Measurements from ENCODE around the gene FANCC.

Gene FANCC

DNA sequence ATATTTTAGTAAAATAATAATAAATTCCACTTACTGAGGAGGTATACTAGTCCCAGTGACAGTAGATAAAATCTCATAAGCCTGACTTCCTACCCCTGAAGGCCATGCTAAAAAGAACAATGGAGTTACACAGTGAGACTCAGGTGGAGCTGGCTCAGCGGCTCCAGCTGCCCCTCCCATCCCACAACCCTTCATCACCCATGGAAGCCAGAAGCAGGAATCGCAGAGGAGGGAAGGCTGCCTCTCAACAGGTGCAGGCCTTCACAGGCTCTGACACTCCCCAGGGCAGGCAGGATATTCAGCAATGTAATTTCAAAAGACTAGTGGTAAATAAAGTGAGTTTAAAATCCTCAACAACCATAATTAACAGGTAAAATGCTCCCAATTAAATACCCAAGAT, 67.5 kb downstream of the FANCC start:
- Histone ChIP-seq H3K27ac (ENCODE audit: low read length) (no peak overlapping the region), H3K4me1 (ENCODE audit: insufficient read depth, low read length) (no peaks in the 10 kb centered on the region), H2AFZ (ENCODE audit: low read depth, low read length) (no peak overlapping the region), H3K4me2 (ENCODE audit: insufficient read depth, low read length) (no peak overlapping the region), H3K9ac (ENCODE audit: low read depth, low read length) (no peak overlapping the region), H3K27me3 (ENCODE audit: insufficient read depth, low read length, poor library complexity) (no peaks in the 10 kb centered on the region), H3K36me3 (ENCODE audit: insufficient read depth, low read length) (peaks cover 17% of the 10 kb centered on the region; the same call in 1 of the 2 replicates), H4K20me1 (ENCODE audit: insufficient read depth, low read length) (no peaks in the 10 kb centered on the region), H3K9me3 (ENCODE audit: insufficient read depth, low read length, severe bottlenecking) (no peaks in the 10 kb centered on the region), H3K4me3 (ENCODE audit: low read depth in 1 of 2, low read length in 2 of 2) (no peak overlapping the region), H3K79me2 (ENCODE audit: insufficient read depth, low read length) (no peaks in the 10 kb centered on the region)
- ATAC-seq (ENCODE audit: insufficient read depth, low read depth) (no peak), DNase-seq (no peak)
- TF ChIP-seq, protein P1, sequence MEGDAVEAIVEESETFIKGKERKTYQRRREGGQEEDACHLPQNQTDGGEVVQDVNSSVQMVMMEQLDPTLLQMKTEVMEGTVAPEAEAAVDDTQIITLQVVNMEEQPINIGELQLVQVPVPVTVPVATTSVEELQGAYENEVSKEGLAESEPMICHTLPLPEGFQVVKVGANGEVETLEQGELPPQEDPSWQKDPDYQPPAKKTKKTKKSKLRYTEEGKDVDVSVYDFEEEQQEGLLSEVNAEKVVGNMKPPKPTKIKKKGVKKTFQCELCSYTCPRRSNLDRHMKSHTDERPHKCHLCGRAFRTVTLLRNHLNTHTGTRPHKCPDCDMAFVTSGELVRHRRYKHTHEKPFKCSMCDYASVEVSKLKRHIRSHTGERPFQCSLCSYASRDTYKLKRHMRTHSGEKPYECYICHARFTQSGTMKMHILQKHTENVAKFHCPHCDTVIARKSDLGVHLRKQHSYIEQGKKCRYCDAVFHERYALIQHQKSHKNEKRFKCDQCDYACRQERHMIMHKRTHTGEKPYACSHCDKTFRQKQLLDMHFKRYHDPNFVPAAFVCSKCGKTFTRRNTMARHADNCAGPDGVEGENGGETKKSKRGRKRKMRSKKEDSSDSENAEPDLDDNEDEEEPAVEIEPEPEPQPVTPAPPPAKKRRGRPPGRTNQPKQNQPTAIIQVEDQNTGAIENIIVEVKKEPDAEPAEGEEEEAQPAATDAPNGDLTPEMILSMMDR (IDR thresholded peaks at IDR 0.05; ENCODE audit: borderline replicate concordance, extremely low read depth, low read length, poor library complexity, severe bottlenecking): no peak
- no peak for TF ChIP-seq EZH2 (IDR thresholded peaks at IDR 0.05; ENCODE audit: borderline replicate concordance, low read depth, low read length, severe bottlenecking)

DNA sequence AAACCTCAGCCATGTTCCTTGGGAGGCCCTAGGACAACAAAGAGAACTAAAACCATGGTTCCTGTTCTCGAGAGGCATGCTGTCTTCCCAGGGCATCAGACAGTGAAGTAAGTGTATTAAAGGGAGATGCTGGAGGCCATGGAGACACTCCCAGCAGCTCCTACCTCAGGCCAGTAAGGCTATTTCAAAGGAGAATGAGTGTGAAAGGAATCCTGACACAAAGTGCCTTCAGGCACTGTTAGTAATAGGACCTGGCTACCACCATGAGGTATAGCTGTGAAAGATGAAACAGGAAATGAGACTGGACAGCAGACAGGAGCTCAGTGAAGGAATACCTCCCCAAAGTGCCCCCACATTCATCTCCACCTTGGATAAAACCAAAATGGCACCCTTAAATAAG, 71.0 kb downstream of the FANCC start:
- H3K36me3 ChIP-seq (ENCODE audit: insufficient read depth, low read length): peaks cover 17% of the 10 kb centered on the region; the same call in 1 of the 2 replicates
- H3K9ac ChIP-seq (ENCODE audit: low read depth, low read length): no peak overlapping the region
- TF ChIP-seq, protein P1 (IDR thresholded peaks at IDR 0.05; ENCODE audit: borderline replicate concordance, extremely low read depth, low read length, poor library complexity, severe bottlenecking): no peak
- TF ChIP-seq EZH2 (IDR thresholded peaks at IDR 0.05; ENCODE audit: borderline replicate concordance, low read depth, low read length, severe bottlenecking): no peak
- no peak for ATAC-seq (ENCODE audit: insufficient read depth, low read depth)
- no peaks in the 10 kb centered on the region for H3K9me3 ChIP-seq (ENCODE audit: insufficient read depth, low read length, severe bottlenecking)
- H4K20me1 ChIP-seq (ENCODE audit: insufficient read depth, low read length): no peaks in the 10 kb centered on the region
- H3K4me1 ChIP-seq (ENCODE audit: insufficient read depth, low read length): no peaks in the 10 kb centered on the region
- H3K27me3 ChIP-seq (ENCODE audit: insufficient read depth, low read length, poor library complexity): no peaks in the 10 kb centered on the region
- H3K27ac ChIP-seq (ENCODE audit: low read length): no peak overlapping the region
- H2AFZ ChIP-seq (ENCODE audit: low read depth, low read length): no peak overlapping the region
- H3K4me3 ChIP-seq (ENCODE audit: low read depth in 1 of 2, low read length in 2 of 2): no peak overlapping the region
- H3K4me2 ChIP-seq (ENCODE audit: insufficient read depth, low read length): no peak overlapping the region
- DNase-seq: no peak
- H3K79me2 ChIP-seq (ENCODE audit: insufficient read depth, low read length): no peaks in the 10 kb centered on the region

DNA sequence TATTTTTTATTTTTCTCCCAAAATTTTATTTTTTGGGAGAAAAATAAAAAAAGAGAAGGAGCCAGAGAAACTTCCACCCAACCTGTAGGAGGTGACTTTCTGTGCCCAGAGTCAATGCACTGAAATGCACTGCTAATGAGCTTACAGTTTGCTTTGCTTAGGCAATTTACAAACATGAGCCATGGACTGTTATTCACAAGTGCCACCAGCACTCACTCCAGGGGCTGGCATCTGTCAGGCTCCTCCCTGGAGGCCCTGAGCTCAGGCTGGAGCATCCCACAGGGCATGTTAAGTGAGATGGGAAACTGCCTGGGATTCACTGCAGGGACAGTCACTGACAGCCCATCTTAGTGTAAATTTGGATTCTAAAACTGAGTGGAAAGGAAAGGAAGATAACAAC, 74.9 kb downstream of the FANCC start:
- H3K36me3 ChIP-seq (ENCODE audit: insufficient read depth, low read length): peaks cover 17% of the 10 kb centered on the region; the same call in 1 of the 2 replicates
- H3K9ac ChIP-seq (ENCODE audit: low read depth, low read length): no peak overlapping the region
- ATAC-seq (ENCODE audit: insufficient read depth, low read depth): no peak
- no peaks in the 10 kb centered on the region for H4K20me1 ChIP-seq (ENCODE audit: insufficient read depth, low read length)
- H3K4me1 ChIP-seq (ENCODE audit: insufficient read depth, low read length): no peaks in the 10 kb centered on the region
- no peak overlapping the region for H3K4me2 ChIP-seq (ENCODE audit: insufficient read depth, low read length)
- H3K27me3 ChIP-seq (ENCODE audit: insufficient read depth, low read length, poor library complexity): no peaks in the 10 kb centered on the region
- TF ChIP-seq, protein P1 (IDR thresholded peaks at IDR 0.05; ENCODE audit: borderline replicate concordance, extremely low read depth, low read length, poor library complexity, severe bottlenecking): no peak
- TF ChIP-seq EZH2 (IDR thresholded peaks at IDR 0.05; ENCODE audit: borderline replicate concordance, low read depth, low read length, severe bottlenecking): no peak
- no peak overlapping the region for H3K27ac ChIP-seq (ENCODE audit: low read length)
- H2AFZ ChIP-seq (ENCODE audit: low read depth, low read length): no peak overlapping the region
- H3K4me3 ChIP-seq (ENCODE audit: low read depth in 1 of 2, low read length in 2 of 2): no peak overlapping the region
- no peaks in the 10 kb centered on the region for H3K9me3 ChIP-seq (ENCODE audit: insufficient read depth, low read length, severe bottlenecking)
- H3K79me2 ChIP-seq (ENCODE audit: insufficient read depth, low read length): no peaks in the 10 kb centered on the region
- DNase-seq: no peak

DNA sequence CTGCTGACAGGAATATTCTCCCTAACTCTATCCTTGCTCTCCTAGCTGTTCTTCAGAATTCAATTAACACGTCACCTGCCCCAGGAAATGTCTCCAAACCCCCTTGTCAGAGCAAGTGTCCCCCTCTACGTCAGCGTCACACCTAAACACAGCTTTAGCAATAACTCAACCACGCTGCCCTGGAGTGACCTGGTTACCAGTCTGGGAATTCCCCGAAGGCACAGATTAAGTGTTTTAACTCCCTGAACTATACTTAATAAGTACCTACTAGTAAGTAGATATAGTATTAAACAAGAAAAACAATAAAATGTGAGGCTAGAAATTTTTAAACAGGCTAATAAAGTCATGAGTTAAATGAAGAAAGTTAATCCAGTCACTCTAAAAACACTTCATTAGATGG, 78.4 kb downstream of the FANCC start:
- Histone ChIP-seq H3K36me3 (ENCODE audit: insufficient read depth, low read length) (no peaks in the 10 kb centered on the region), H3K4me3 (ENCODE audit: low read depth in 1 of 2, low read length in 2 of 2) (no peak overlapping the region), H3K27me3 (ENCODE audit: insufficient read depth, low read length, poor library complexity) (no peaks in the 10 kb centered on the region), H3K4me1 (ENCODE audit: insufficient read depth, low read length) (no peaks in the 10 kb centered on the region), H2AFZ (ENCODE audit: low read depth, low read length) (no peak overlapping the region), H4K20me1 (ENCODE audit: insufficient read depth, low read length) (no peaks in the 10 kb centered on the region), H3K9me3 (ENCODE audit: insufficient read depth, low read length, severe bottlenecking) (no peaks in the 10 kb centered on the region), H3K79me2 (ENCODE audit: insufficient read depth, low read length) (no peaks in the 10 kb centered on the region), H3K4me2 (ENCODE audit: insufficient read depth, low read length) (no peak overlapping the region), H3K9ac (ENCODE audit: low read depth, low read length) (no peak overlapping the region), H3K27ac (ENCODE audit: low read length) (no peak overlapping the region)
- TF ChIP-seq, protein P1 (IDR thresholded peaks at IDR 0.05; ENCODE audit: borderline replicate concordance, extremely low read depth, low read length, poor library complexity, severe bottlenecking): no peak
- no peak for TF ChIP-seq EZH2 (IDR thresholded peaks at IDR 0.05; ENCODE audit: borderline replicate concordance, low read depth, low read length, severe bottlenecking)
- ATAC-seq (ENCODE audit: insufficient read depth, low read depth) (no peak), DNase-seq (no peak)

All from DND-41 (cell line).